Activated gamma-delta T cell (primary cell): ENCODE measurements around the gene ZNF358.

Experiments
- DNase-seq: peaks from one replicate; lab custom pipeline; 2025; lab: John Stamatoyannopoulos, UW

ZNF358 gene

GRCh38 chr19:7520131-7521051 is 4.5 kb downstream of the ZNF358 start:
- DNase-seq: no peak

GRCh38 chr19:7521551-7522071 is 5.7 kb downstream of the ZNF358 start:
- DNase-seq: no peak

DNA sequence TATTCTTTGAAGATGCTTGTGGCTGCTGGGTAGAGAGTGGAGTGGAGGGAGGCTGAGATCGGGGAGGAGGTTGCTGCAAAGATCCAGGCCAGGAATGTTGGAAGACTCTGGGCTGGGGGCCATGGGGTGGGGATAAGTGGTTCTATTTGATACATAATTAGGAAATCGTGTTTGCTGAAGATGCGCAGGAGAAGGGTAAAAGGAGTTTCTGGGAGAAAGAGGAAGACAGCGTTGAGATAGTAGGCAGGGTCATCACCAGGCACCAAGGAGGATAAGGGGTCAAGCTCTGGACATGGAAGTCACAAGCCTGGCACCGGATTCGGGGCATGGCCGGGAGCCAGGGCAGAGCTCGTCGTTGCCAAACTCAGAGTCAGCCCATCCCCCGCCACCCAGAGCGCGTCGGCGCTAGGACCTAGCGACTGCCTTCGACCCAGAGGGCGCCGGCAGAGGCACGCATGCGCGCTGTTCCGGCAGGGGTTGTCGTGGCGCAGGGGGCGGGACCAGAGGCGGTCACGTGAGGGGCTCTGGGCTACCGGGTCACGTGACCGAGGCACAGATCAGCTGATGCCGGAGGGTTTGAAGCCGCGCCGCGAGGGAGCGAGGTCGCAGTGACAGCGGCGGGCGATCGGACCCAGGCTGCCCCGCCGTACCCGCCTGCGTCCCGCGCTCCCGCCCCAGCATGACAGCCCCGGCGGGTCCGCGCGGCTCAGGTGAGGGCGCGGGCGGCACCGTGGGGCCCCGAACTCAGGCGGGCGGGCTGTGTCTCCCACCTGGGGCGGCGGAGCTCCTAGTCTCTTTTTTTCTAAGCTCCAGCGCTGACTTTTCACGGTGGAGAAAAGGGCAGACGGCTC is 6.4 kb downstream of the ZNF358 start, which contains the start of gene MCOLN1:
Gene MCOLN1, plus strand, starts transcription at position 553 of the 851 bp plus-strand sequence. Its CDS starts 127 bp downstream, at position 680.
- DNase-seq: peak; percentile 98

GRCh38 chr19:7522923-7523667 is 7.2 kb downstream of the ZNF358 start:
- no peak for DNase-seq

- no peak for DNase-seq
These were observed 8.6 kb downstream of the ZNF358 start for GRCh38 chr19:7524523-7524922.

GRCh38 chr19:7524992-7525739 is 9.3 kb downstream of the ZNF358 start:
- DNase-seq: no peak

GRCh38 chr19:7526059-7526929 is 10.4 kb downstream of the ZNF358 start:
- no peak for DNase-seq

DNA sequence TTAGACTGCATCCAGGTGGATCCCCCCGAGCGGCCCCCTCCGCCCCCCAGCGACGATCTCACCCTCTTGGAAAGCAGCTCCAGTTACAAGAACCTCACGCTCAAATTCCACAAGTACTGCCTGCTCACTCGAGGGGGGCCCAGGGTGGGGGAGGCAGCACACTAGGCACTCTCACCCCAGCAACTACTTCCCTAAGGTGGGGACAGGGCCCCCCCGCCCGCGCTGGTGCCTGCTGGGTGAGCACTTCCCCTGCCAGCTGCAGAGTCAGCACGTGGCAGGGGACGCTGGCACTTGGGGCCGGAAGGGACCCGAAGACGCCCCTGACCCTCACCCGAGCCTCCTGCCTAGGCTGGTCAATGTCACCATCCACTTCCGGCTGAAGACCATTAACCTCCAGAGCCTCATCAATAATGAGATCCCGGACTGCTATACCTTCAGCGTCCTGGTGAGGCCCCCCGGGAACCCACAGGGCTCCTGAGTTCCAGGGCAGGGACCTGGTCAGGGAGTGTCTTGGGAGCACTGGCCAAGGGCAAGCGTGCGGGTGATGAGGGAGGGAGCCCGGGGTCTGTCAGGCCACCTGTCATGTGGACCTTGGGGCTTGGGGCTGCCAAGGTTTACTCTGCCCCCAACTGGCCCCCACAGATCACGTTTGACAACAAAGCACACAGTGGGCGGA is 11.8 kb downstream of the ZNF358 start:
- no peak for DNase-seq

DNA sequence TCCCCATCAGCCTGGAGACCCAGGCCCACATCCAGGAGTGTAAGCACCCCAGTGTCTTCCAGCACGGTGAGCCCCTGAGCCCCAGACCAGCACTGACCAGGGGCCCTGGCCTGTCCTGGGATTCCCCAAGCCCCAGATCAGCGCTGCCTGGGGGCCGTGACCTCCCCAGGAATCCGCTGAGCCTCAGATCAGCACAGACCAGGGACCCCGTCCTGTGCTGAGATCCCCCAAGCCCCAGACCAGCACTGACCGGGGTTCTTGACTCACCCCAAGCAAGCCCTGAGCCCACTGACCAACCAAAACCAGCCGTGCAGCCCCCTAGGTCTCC is 12.3 kb downstream of the ZNF358 start:
- DNase-seq: no peak

DNA sequence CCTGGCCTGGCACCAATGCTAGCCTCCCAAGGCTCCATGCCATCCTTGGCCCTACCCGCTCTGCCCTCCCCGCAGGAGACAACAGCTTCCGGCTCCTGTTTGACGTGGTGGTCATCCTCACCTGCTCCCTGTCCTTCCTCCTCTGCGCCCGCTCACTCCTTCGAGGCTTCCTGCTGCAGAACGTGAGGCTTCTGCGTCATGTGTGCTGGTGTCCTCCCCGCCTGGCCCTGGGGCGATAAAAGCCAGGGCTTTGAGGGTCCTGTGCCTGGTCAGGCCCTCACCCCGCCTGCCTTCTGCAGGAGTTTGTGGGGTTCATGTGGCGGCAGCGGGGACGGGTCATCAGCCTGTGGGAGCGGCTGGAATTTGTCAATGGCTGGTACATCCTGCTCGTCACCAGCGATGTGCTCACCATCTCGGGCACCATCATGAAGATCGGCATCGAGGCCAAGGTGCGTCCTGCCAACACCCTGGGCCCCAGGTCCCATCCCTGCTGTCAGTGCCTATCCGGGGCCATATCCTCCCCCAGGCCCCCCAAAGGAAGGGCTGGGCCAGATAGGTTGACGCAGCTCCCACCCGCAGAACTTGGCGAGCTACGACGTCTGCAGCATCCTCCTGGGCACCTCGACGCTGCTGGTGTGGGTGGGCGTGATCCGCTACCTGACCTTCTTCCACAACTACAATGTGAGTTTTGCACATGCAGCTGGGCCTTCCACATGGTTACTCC is 12.8 kb downstream of the ZNF358 start:
- DNase-seq: no peak

DNA sequence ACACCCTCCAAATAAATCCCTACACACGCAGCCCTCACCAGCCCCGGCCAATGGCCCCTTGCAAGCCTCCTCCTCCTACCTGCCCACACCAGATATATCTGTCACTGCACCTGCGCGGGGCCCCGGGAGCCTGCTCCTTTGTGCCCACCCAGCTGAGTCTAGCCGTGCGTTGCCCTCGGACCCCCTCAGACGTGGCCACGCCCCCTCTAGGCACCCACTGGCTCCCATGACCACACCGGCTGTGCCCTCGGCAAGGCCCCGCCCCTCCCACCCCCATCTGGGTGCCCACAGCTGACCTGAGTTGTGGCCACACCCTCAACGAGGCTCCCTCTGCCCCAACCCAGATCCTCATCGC is 13.3 kb downstream of the ZNF358 start:
- DNase-seq: no peak

- DNase-seq: no peak
These were observed 13.9 kb downstream of the ZNF358 start for GRCh38 chr19:7529610-7530490.

- no peak for DNase-seq
These were observed 17.5 kb downstream of the ZNF358 start for GRCh38 chr19:7533281-7533885.

GRCh38 chr19:7533925-7534480 is 18.1 kb downstream of the ZNF358 start:
- peak; percentile 76 for DNase-seq

GRCh38 chr19:7534531-7535046 is 18.7 kb downstream of the ZNF358 start:
- DNase-seq: no peak

DNA sequence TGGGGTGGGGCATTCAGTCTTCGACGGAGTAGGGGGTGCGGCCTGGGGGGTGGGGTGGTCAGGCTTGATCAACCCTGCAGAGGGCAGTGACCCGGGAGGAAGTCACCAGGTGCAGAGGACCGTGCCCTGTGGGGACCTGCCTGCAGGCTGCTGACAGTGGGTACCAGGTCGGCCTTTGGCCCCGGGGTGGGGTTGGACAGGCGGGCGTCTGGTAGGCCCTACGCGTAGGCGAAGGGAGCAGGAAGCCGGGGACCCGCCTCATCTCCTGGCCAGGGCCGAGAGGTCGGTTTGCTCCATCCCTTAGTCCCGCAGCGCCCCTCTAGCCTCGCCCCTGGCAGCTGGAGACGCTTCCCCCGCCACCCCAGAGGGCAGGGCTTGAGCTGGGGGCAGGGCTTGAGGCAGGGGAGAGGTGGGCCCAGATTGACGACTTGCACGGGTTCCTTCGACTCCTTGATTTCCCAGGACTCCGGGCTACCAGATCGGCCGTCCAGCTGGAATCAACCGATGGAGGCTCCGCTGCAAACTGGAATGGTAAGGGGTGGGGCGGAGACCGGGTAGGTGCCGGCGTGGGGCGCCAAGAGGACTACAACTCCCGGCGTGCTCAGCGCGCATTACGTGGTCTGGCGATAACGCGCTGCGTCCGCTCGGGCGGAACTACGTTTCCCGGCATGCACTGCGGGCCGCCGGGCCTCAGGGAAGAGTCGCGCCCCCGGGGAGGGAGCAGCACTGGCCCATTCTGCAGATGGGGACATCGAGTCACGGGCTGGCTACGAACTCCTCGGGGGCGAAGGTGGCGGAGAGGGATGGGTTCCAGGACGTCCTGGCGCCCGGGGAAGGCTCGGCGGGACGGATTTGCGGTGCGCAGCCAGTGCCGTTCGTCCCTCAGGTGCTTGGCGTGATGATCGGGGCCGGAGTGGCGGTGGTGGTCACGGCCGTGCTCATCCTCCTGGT is 19.4 kb downstream of the ZNF358 start, which contains the start of gene PNPLA6:
Gene PNPLA6, plus strand, starts transcription at position 671 of the 951 bp plus-strand sequence. Its CDS starts 72 bp downstream, at position 743.
- peak; percentile 83 for DNase-seq
